ENCODE measurements around the gene YPEL3. TPM values are rescaled to one million over a fixed set of nuclear protein-coding genes. Genes with fewer than 3 reads are reported as not detected.

The YPEL3 gene
- polyA plus RNA-seq, 1 donor from 2014 or later, result 76.9 TPM

DNA sequence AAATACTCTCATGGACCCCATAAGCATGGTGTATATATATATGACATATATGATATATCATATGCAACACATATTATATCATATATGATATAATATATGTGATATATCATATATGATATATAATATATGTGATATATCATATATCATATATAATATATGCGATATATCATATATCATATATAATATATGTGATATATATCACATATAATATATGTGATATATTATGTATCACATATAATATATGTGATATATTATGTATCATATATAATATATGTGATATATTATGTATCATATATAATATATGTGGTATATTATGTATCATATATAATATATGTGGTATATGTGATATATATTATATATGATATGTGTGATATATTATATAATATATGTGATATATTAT lies 48.9 kb upstream of the YPEL3 start:
- Histone ChIP-seq H3K9me3 (ENCODE audit: low read length) (no peaks in the 10 kb centered on the region), H4K20me1 (ENCODE audit: insufficient read depth) (no peaks in the 10 kb centered on the region), H3K36me3 (ENCODE audit: insufficient read depth, low read length) (no peaks in the 10 kb centered on the region), H3K4me2 (ENCODE audit: low read length) (no peak overlapping the region), H3K9ac (ENCODE audit: low read length) (no peak overlapping the region), H3K4me3 (ENCODE audit: low read length) (no peak overlapping the region), H3K79me2 (replicated peaks; ENCODE audit: insufficient read depth, low read length) (no peaks in the 10 kb centered on the region), H2AFZ (ENCODE audit: low read depth, low read length) (no peak overlapping the region), H3K27ac (ENCODE audit: low read length) (no peak overlapping the region), H3K27me3 (ENCODE audit: insufficient read depth, low read depth, low read length) (no peaks in the 10 kb centered on the region), H3K9me2 (ENCODE audit: insufficient read depth, low read length) (no peaks in the 10 kb centered on the region), H3F3A (ENCODE audit: insufficient read depth, low read length, poor library complexity, severe bottlenecking) (no peaks in the 10 kb centered on the region)
- TF ChIP-seq EP300 (conservative IDR thresholded peaks at IDR 0.05; ENCODE audit: poor library complexity, severe bottlenecking) (no peak), RAD21 (conservative IDR thresholded peaks at IDR 0.05) (no peak), POLR2AphosphoS5 (IDR thresholded peaks at IDR 0.05) (no peak), SMC3 (conservative IDR thresholded peaks at IDR 0.05; ENCODE audit: poor library complexity) (no peak), EZH2 (IDR thresholded peaks at IDR 0.05; ENCODE audit: borderline replicate concordance, insufficient read depth, low read length, poor library complexity, severe bottlenecking) (no peak), TAF1 (IDR thresholded peaks at IDR 0.05; ENCODE audit: low read depth) (no peak), MXI1 (conservative IDR thresholded peaks at IDR 0.05; ENCODE audit: poor library complexity, severe bottlenecking) (no peak)
- TF ChIP-seq, protein P1, sequence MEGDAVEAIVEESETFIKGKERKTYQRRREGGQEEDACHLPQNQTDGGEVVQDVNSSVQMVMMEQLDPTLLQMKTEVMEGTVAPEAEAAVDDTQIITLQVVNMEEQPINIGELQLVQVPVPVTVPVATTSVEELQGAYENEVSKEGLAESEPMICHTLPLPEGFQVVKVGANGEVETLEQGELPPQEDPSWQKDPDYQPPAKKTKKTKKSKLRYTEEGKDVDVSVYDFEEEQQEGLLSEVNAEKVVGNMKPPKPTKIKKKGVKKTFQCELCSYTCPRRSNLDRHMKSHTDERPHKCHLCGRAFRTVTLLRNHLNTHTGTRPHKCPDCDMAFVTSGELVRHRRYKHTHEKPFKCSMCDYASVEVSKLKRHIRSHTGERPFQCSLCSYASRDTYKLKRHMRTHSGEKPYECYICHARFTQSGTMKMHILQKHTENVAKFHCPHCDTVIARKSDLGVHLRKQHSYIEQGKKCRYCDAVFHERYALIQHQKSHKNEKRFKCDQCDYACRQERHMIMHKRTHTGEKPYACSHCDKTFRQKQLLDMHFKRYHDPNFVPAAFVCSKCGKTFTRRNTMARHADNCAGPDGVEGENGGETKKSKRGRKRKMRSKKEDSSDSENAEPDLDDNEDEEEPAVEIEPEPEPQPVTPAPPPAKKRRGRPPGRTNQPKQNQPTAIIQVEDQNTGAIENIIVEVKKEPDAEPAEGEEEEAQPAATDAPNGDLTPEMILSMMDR (IDR thresholded peaks at IDR 0.05; ENCODE audit: poor library complexity, severe bottlenecking), result no peak
- TF ChIP-seq, protein P2, sequence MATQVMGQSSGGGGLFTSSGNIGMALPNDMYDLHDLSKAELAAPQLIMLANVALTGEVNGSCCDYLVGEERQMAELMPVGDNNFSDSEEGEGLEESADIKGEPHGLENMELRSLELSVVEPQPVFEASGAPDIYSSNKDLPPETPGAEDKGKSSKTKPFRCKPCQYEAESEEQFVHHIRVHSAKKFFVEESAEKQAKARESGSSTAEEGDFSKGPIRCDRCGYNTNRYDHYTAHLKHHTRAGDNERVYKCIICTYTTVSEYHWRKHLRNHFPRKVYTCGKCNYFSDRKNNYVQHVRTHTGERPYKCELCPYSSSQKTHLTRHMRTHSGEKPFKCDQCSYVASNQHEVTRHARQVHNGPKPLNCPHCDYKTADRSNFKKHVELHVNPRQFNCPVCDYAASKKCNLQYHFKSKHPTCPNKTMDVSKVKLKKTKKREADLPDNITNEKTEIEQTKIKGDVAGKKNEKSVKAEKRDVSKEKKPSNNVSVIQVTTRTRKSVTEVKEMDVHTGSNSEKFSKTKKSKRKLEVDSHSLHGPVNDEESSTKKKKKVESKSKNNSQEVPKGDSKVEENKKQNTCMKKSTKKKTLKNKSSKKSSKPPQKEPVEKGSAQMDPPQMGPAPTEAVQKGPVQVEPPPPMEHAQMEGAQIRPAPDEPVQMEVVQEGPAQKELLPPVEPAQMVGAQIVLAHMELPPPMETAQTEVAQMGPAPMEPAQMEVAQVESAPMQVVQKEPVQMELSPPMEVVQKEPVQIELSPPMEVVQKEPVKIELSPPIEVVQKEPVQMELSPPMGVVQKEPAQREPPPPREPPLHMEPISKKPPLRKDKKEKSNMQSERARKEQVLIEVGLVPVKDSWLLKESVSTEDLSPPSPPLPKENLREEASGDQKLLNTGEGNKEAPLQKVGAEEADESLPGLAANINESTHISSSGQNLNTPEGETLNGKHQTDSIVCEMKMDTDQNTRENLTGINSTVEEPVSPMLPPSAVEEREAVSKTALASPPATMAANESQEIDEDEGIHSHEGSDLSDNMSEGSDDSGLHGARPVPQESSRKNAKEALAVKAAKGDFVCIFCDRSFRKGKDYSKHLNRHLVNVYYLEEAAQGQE (IDR thresholded peaks at IDR 0.05; ENCODE audit: borderline replicate concordance), result no peak

DNA sequence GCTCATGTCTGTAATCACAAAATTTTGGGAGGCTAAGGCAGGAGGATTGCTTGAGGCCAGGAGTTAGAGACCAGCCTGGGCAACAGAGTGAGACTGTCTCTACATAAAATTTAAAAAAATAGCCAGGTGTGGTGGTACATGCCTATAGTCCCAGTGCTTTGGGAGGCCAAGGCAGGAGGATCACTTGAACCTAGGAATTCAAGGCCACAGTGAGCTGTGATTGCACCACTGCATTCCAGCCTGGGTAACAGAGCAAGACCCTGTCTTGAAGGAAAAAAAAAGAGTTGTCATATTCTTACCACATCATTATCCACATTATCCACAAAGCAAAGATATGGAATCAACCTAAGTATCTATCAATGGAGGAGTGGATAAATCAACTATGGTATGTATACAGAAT lies 48.0 kb upstream of the YPEL3 start:
- H3K9ac ChIP-seq (ENCODE audit: low read length), result no peak overlapping the region
- no peaks in the 10 kb centered on the region for H3K36me3 ChIP-seq (ENCODE audit: insufficient read depth, low read length)
- no peaks in the 10 kb centered on the region for H3F3A ChIP-seq (ENCODE audit: insufficient read depth, low read length, poor library complexity, severe bottlenecking)
- H3K9me3 ChIP-seq (ENCODE audit: low read length), result no peaks in the 10 kb centered on the region
- H3K27me3 ChIP-seq (ENCODE audit: insufficient read depth, low read depth, low read length), result no peaks in the 10 kb centered on the region
- no peak overlapping the region for H3K4me3 ChIP-seq (ENCODE audit: low read length)
- TF ChIP-seq, protein P1 (IDR thresholded peaks at IDR 0.05; ENCODE audit: poor library complexity, severe bottlenecking), result no peak
- no peak for TF ChIP-seq SMC3 (conservative IDR thresholded peaks at IDR 0.05; ENCODE audit: poor library complexity)
- TF ChIP-seq TAF1 (IDR thresholded peaks at IDR 0.05; ENCODE audit: low read depth), result no peak
- TF ChIP-seq, protein P2 (IDR thresholded peaks at IDR 0.05; ENCODE audit: borderline replicate concordance), result no peak
- no peak for TF ChIP-seq EZH2 (IDR thresholded peaks at IDR 0.05; ENCODE audit: borderline replicate concordance, insufficient read depth, low read length, poor library complexity, severe bottlenecking)
- TF ChIP-seq EP300 (conservative IDR thresholded peaks at IDR 0.05; ENCODE audit: poor library complexity, severe bottlenecking), result no peak
- TF ChIP-seq RAD21 (conservative IDR thresholded peaks at IDR 0.05), result no peak
- TF ChIP-seq MXI1 (conservative IDR thresholded peaks at IDR 0.05; ENCODE audit: poor library complexity, severe bottlenecking), result no peak
- no peak for TF ChIP-seq POLR2AphosphoS5 (IDR thresholded peaks at IDR 0.05)
- no peaks in the 10 kb centered on the region for H3K79me2 ChIP-seq (replicated peaks; ENCODE audit: insufficient read depth, low read length)
- no peaks in the 10 kb centered on the region for H3K9me2 ChIP-seq (ENCODE audit: insufficient read depth, low read length)
- H2AFZ ChIP-seq (ENCODE audit: low read depth, low read length), result no peak overlapping the region
- H4K20me1 ChIP-seq (ENCODE audit: insufficient read depth), result no peaks in the 10 kb centered on the region
- no peak overlapping the region for H3K4me2 ChIP-seq (ENCODE audit: low read length)
- no peak overlapping the region for H3K27ac ChIP-seq (ENCODE audit: low read length)

All from neural cell (in vitro differentiated cells).